A549 (cell line): ENCODE measurements around the gene NINJ1.

ENCODE experiments used
- EP300 ChIP-seq, 2 experiments: fragments of >200 bp; sonication (Bioruptor Twin); formaldehyde crosslinking; IDR thresholded peaks; 2 replicates in 1 of 2; 3 replicates in 1 of 2; pipeline ENCODE4 v1.6.1; 2016 to 2017
- HOXA7 ChIP-seq: fragments of 250-450 bp; sonication (Bioruptor Pico); IDR thresholded peaks from 2 replicates; pipeline ENCODE4 v1.5.0; 2020; ENCODE audit warnings: mild to moderate bottlenecking, moderate library complexity
- HOXB5 ChIP-seq: fragments of 250-450 bp; sonication (Bioruptor Pico); IDR thresholded peaks from 2 replicates; pipeline ENCODE4 v1.5.0; 2020; ENCODE audit warnings: mild to moderate bottlenecking, moderate library complexity
- KDM1A ChIP-seq: fragments of 200-600 bp; sonication (generic); IDR thresholded peaks from 2 replicates; pipeline ENCODE4 v1.6.1; 2016; ENCODE audit warnings: low read depth, mild to moderate bottlenecking
- NPAS2 ChIP-seq: fragments of 250-450 bp; sonication (Bioruptor Pico); IDR thresholded peaks from 2 replicates; pipeline ENCODE4 v1.8.0; 2022; ENCODE audit warnings: mild to moderate bottlenecking, moderate library complexity, borderline replicate concordance
- POLR2A ChIP-seq: IDR thresholded peaks from 2 replicates; pipeline ENCODE4 v1.6.1; 2012; ENCODE audit warnings: mild to moderate bottlenecking, low read length
- POLR2AphosphoS2 ChIP-seq: conservative IDR thresholded peaks from 2 replicates; pipeline ENCODE4 v1.6.1; 2012; ENCODE audit warnings: low read length, improper control_type of control experiment, inconsistent platforms
- RCOR1 ChIP-seq: fragments of 150-350 bp; IDR thresholded peaks from 2 replicates; pipeline ENCODE4 v1.6.1; 2014; ENCODE audit warnings: antibody characterized with exemption, low read length, low read depth
- SREBF2 ChIP-seq: fragments of 450-650 bp; IDR thresholded peaks from 2 replicates; pipeline ENCODE4 v1.6.1; 2014; ENCODE audit warnings: mild to moderate bottlenecking, moderate library complexity
- TP53 ChIP-seq: fragments of 250-450 bp; sonication (Bioruptor Pico); IDR thresholded peaks from 2 replicates; pipeline ENCODE4 v1.5.0; 2021; ENCODE audit warnings: mild to moderate bottlenecking, moderate library complexity
- TF ChIP-seq, protein P1 (sequence below): fragments of >200 bp; sonication (Bioruptor Twin); formaldehyde crosslinking; IDR thresholded peaks from 3 replicates; pipeline ENCODE4 v1.5.1; 2016
- TF ChIP-seq, protein P2 (sequence below): fragments of 200-600 bp; sonication (generic); IDR thresholded peaks from 2 replicates; pipeline ENCODE4 v1.6.1; 2016; ENCODE audit warnings: antibody characterized with exemption, mild to moderate bottlenecking, moderate library complexity
- TF ChIP-seq, protein P3 (sequence below): fragments of 450-650 bp; IDR thresholded peaks from 2 replicates; pipeline ENCODE4 v1.6.1; 2014; ENCODE audit warnings: antibody characterized with exemption
- TF ChIP-seq, protein P4 (sequence below): IDR thresholded peaks from 2 replicates; pipeline ENCODE4 v1.6.1; 2012

DNA sequence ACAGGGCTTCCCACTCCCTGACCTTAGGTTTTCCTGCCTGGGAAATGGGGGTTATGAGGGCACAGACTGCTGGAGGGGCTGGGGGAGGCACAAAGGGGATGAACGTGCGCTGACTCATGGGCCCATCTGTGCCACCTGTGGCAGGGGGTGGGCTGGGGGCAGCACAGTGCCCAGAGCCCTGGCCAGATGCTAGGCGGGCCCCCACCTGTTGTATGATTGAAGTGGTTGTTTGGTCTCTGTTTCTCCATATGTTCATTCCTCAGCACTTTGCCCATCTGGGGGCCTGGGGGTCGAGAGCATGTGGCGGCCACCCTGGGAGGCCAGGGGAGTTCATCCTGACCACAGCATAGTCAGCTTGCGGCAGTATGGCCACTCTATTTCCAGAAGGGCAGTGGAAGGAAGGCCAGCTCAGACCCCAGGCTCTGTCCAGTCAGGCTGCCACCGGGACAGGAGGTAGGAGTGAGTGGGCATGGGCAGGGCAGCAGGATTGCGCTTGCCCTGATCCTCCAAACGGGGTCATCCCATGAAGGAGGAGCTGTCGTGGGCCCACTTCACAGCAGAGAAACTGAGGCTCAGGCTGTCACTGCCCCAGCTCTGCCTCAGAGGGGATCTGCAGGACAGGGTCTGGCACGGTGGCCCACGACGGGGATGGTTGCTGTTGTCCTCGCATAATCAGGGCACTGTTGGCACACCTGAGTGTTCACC, 841 bp upstream of the NINJ1 start:
- TF ChIP-seq HOXB5 (CRISPR knock-in tag) (no peak), EP300 (IDR thresholded peaks at IDR 0.05) (no peak), POLR2A (no peak), HOXA7 (CRISPR knock-in tag) (no peak), POLR2AphosphoS2 (no peak), KDM1A (no peak), SREBF2 (no peak), RCOR1 (no peak), TP53 (CRISPR knock-in tag) (no peak), NPAS2 (CRISPR knock-in tag) (no peak)
- TF ChIP-seq, protein P1, sequence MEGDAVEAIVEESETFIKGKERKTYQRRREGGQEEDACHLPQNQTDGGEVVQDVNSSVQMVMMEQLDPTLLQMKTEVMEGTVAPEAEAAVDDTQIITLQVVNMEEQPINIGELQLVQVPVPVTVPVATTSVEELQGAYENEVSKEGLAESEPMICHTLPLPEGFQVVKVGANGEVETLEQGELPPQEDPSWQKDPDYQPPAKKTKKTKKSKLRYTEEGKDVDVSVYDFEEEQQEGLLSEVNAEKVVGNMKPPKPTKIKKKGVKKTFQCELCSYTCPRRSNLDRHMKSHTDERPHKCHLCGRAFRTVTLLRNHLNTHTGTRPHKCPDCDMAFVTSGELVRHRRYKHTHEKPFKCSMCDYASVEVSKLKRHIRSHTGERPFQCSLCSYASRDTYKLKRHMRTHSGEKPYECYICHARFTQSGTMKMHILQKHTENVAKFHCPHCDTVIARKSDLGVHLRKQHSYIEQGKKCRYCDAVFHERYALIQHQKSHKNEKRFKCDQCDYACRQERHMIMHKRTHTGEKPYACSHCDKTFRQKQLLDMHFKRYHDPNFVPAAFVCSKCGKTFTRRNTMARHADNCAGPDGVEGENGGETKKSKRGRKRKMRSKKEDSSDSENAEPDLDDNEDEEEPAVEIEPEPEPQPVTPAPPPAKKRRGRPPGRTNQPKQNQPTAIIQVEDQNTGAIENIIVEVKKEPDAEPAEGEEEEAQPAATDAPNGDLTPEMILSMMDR, result no peak
- TF ChIP-seq, protein P2, sequence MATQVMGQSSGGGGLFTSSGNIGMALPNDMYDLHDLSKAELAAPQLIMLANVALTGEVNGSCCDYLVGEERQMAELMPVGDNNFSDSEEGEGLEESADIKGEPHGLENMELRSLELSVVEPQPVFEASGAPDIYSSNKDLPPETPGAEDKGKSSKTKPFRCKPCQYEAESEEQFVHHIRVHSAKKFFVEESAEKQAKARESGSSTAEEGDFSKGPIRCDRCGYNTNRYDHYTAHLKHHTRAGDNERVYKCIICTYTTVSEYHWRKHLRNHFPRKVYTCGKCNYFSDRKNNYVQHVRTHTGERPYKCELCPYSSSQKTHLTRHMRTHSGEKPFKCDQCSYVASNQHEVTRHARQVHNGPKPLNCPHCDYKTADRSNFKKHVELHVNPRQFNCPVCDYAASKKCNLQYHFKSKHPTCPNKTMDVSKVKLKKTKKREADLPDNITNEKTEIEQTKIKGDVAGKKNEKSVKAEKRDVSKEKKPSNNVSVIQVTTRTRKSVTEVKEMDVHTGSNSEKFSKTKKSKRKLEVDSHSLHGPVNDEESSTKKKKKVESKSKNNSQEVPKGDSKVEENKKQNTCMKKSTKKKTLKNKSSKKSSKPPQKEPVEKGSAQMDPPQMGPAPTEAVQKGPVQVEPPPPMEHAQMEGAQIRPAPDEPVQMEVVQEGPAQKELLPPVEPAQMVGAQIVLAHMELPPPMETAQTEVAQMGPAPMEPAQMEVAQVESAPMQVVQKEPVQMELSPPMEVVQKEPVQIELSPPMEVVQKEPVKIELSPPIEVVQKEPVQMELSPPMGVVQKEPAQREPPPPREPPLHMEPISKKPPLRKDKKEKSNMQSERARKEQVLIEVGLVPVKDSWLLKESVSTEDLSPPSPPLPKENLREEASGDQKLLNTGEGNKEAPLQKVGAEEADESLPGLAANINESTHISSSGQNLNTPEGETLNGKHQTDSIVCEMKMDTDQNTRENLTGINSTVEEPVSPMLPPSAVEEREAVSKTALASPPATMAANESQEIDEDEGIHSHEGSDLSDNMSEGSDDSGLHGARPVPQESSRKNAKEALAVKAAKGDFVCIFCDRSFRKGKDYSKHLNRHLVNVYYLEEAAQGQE, result no peak
- TF ChIP-seq, protein P3, sequence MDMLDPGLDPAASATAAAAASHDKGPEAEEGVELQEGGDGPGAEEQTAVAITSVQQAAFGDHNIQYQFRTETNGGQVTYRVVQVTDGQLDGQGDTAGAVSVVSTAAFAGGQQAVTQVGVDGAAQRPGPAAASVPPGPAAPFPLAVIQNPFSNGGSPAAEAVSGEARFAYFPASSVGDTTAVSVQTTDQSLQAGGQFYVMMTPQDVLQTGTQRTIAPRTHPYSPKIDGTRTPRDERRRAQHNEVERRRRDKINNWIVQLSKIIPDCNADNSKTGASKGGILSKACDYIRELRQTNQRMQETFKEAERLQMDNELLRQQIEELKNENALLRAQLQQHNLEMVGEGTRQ, result no peak
- TF ChIP-seq, protein P4, sequence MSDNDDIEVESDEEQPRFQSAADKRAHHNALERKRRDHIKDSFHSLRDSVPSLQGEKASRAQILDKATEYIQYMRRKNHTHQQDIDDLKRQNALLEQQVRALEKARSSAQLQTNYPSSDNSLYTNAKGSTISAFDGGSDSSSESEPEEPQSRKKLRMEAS, result no peak
